Epithelial cell of alveolus of lung (primary cell): ENCODE measurements around the gene TH. TPM values are rescaled to one million over a fixed set of nuclear protein-coding genes. Genes with fewer than 3 reads are reported as not detected.

Experiments
- total RNA-seq: library from RNA; depleted of rRNA; stranded (reverse); fragments of >200 nt; gene quantifications from 2 replicates; pipeline ENCODE4 v1.2.1, GENCODE V29; 2015

Gene TH
- not detected in 2 replicates for total RNA-seq

GRCh38 chr11:2171591-2172003 lies at the start of gene TH:
TSS of gene TH (minus strand) at chr11:2171815. CDS start at chr11:2171786, 29 bp downstream.

GRCh38 chr11:2160736-2161259 lies 10.8 kb downstream of the TH start, which contains the start of gene INS:
TSS of gene INS (minus strand) at chr11:2161209. CDS start at chr11:2160971, 238 bp downstream.

DNA sequence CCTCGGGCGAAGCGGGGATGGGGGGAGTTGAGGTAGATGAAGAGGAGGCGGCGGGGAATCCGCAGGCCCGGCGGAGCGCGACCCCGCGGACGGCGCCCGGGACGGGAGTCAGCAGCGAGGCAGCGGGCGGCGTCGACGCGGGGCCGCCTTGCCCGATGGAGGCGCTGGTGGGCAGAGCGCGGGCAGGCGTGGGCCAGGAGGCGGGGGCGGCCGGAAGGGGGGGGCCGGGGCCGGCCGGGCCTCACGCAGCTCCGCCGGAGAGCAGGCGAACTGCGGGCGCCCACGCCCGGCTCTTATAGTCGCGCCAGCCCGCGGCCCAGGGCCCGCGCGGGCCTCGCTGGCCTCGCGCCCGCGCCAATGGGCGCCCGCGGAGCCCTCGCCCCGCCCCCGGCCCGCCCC lies 32.5 kb downstream of the TH start, which contains the start of gene IGF2:
TSS of gene IGF2 (minus strand) at position 267 of the 399 bp plus-strand sequence. CDS start 3,866 bp downstream, outside the sequence.

Other genes with a start within 250 kb of the TH start
- 66.0 and 368 TPM in 2 replicates for gene MRPL23, start 224.5 kb downstream of the TH start, total RNA-seq
- gene H19, start 174.0 kb downstream of the TH start, total RNA-seq = 25.9 and 579 TPM in 2 replicates
- 24.2 and 42.0 TPM in 2 replicates for gene IGF2, start 32.4 kb downstream of the TH start, total RNA-seq
- not detected in 2 replicates for gene INS, start 10.6 kb downstream of the TH start, total RNA-seq
- gene ASCL2, start 98.8 kb upstream of the TH start, total RNA-seq = 1.2 TPM in 1 of 2 replicates, not detected in the other
- gene C11orf21, start 130.1 kb upstream of the TH start, total RNA-seq = not detected in 2 replicates
- 1.3 TPM in 1 of 2 replicates, not detected in the other for gene TSPAN32, start 130.2 kb upstream of the TH start, total RNA-seq
- 339 and 599 TPM in 2 replicates for gene CD81, start 205.5 kb upstream of the TH start, total RNA-seq
- gene TSSC4, start 228.9 kb upstream of the TH start, total RNA-seq = 33.9 and 45.5 TPM in 2 replicates